Omental fat pad (tissue), 4 donors: ENCODE data around the gene MED16. TPM values are rescaled to one million over a fixed set of nuclear protein-coding genes. Genes with fewer than 3 reads are reported as not detected.

Experiments
- ATAC-seq: fragments of 150-250 bp; one replicate; pipeline ENCODE4 v1.9.1; 2016; ENCODE audit warnings: mild to moderate bottlenecking, moderate library complexity; ENCODE audit not compliant: low FRiP score
- DNase-seq: peaks from one replicate; pipeline ENCODE4 v3.0.0-alpha.2; 2019; ENCODE audit warnings: low spot score
- CTCF ChIP-seq, 3 donors: fragments of 450-650 bp; IDR thresholded peaks; one replicate each; pipeline ENCODE4 v1.5.1; 2016 to 2017; ENCODE audit warnings: antibody characterized with exemption in 3 of 3, mild to moderate bottlenecking in 3 of 3, moderate library complexity in 2 of 3
- total RNA-seq, 4 donors: library from RNA; depleted of rRNA; stranded (reverse); fragments of >200 nt; gene quantifications; one replicate each; pipeline ENCODE4 v1.1.0, GENCODE V29; 2016

The MED16 gene
- total RNA-seq, 4 donors from 2014 or later, result 20.1 to 34.0 (median 24.5) TPM

- DNase-seq (no peak), ATAC-seq (no peak)
Observed at GRCh38 chr19:887599-887998, 5.4 kb downstream of the MED16 start.

GRCh38 chr19:887072-887471 is 5.9 kb downstream of the MED16 start:
- TF ChIP-seq CTCF (IDR thresholded peaks at IDR 0.05), result no peak
- DNase-seq, result no peak
- ATAC-seq, result no peak

More at GRCh38 chr19:887599-887998, 5.4 kb downstream of the MED16 start:
- TF ChIP-seq CTCF (IDR thresholded peaks at IDR 0.05), result no peak

- TF ChIP-seq CTCF (IDR thresholded peaks at IDR 0.05), result no peak
- no peak for DNase-seq
- no peak for ATAC-seq
Observed at GRCh38 chr19:885536-886224, 7.3 kb downstream of the MED16 start.

- DNase-seq (no peak), ATAC-seq (no peak)
- TF ChIP-seq CTCF (IDR thresholded peaks at IDR 0.05), result no peak
Observed at GRCh38 chr19:884420-885211, 8.4 kb downstream of the MED16 start.

GRCh38 chr19:883661-884211 is 9.3 kb downstream of the MED16 start:
- ATAC-seq (no peak), DNase-seq (no peak)
- no peak for TF ChIP-seq CTCF (IDR thresholded peaks at IDR 0.05)

GRCh38 chr19:882871-883497 is 10.0 kb downstream of the MED16 start:
- ATAC-seq, result no peak
- no peak for DNase-seq
- TF ChIP-seq CTCF (IDR thresholded peaks at IDR 0.05), result no peak
